Activated CD8-positive, alpha-beta memory T cell treated with anti-CD3 and anti-CD28 coated beads for 36 hours (primary cell): ENCODE results near the gene TNN. TPM values are rescaled to one million over a fixed set of nuclear protein-coding genes. Genes with fewer than 3 reads are reported as not detected.

Source experiments
- CTCF ChIA-PET: fragments of 350-600 bp; sonication (Branson Sonifier 250); formaldehyde crosslinking; loops from one replicate; lab custom pipeline; 2021; ENCODE audit warnings: antibody characterized with exemption; lab: Charles Lee
- POLR2A ChIA-PET: fragments of 350-600 bp; sonication (Branson Sonifier 250); formaldehyde crosslinking; loops from one replicate; lab custom pipeline; 2021; ENCODE audit warnings: antibody characterized with exemption; lab: Charles Lee
- total RNA-seq, 2 experiments: library from RNA; stranded (reverse); gene quantifications; one replicate each; pipeline ENCODE4 v1.2.3, GENCODE V29; 2021

Gene TNN
- total RNA-seq, 2 experiments from 2014 or later = 0.04 TPM; not detected in 1

DNA sequence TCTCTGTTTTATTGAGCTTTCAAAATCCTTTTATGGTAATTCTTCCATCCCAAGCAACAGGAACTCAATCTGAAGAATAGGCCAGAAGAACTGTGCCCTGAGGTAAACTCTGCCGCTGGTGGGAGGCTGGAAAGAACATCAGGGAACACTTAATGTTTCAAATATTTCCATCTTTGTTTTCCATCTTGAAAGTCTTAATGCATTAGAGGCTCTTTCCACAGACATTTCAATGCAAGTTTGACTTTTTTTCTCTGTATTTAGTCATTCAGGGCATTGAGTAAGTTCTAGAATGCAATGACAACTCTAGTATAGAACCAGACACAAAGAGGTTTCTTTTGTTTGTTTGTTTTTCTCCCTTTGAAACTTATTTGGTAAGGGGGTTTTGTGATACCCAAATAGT lies 63.5 kb downstream of the TNN start:
- CTCF ChIA-PET = no interaction called here
- POLR2A ChIA-PET = no interaction called here

DNA sequence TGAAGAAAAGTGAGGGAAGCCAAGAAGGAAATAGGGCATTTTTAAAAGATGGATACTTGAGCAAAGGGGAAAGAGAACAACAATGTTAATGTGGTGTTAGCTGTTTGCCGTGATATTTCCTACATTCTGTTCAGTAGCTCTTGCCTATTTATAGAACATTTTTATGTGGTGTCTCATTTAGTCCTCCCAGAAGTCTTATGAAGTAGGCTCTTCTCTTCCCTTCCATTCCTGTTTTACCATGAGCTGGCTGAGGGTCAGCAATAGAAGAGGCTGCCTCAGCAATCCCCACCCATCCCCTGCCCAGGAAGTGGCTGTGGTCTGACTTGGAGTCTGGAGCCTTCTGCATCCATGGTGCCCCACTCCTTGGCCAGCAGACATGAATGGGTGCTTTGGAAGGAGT lies 64.8 kb downstream of the TNN start:
- ChIA-PET POLR2A (no interaction called here), CTCF (interaction anchor here (1.2 kb wide), 1 partner anchor 14 kb away, joined by 7 read pairs; no protein-coding TSS in a partner anchor)

DNA sequence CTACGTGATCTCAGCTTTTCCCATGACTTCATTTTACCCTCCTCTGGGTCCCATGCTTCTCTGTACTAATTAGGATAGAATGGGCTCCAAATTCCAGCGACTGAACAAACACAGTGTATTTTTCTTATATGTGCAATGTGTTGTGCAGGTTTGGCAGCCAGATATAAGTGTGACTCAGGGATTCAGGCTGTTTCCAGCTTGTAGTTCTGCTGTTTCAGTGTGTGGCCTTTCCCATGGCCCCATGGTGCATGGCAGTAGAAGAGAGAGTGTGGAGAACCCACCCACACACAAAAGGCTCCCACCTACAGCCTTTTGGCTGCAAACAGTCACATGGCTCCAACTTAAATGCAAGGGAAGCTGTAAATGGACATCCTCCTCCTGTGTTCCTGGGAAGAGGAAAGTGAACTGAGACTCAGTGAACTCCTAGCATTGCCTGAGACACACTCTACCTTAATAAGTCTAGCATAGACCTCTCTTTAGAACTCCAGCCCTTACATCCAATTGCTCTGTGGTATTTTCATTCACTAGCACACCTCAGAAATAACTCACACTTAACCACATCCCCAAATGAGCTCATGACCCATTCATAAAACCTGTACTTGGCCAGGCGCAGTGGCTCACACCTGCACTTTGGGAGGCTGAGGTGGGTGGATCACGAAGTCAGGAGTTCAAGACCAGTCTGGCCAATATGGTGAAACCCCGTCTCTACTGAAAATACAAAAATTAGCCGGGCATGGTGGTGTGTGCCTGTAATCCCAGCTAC lies 66.2 kb downstream of the TNN start:
- CTCF ChIA-PET = interaction anchor here (1.2 kb wide), 1 partner anchor 104 kb away, joined by 7 read pairs; no protein-coding TSS in a partner anchor
- POLR2A ChIA-PET = no interaction called here

DNA sequence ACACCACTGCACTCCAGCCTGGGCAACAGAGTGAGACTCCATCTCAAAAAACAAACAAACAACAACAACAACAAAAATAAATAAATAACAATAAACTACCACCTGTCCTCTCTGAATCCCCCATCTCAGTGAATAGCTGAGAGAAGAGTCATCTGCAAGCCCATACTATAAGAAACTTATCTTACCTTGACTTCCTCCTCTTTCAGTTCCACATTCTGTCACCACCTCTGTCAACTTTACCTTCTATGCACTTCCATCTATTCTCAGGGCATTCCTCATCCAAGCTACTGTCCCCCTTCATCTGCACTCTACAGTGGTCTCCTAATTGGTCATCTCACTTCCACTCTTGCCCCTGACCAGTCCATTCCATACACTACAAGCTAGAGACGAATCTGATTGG lies 66.9 kb downstream of the TNN start:
- ChIA-PET CTCF (interaction anchor here (1.2 to 1.9 kb wide), 2 partner anchors 12 to 105 kb away, joined by 4 to 7 read pairs; no protein-coding TSS in a partner anchor), POLR2A (no interaction called here)

DNA sequence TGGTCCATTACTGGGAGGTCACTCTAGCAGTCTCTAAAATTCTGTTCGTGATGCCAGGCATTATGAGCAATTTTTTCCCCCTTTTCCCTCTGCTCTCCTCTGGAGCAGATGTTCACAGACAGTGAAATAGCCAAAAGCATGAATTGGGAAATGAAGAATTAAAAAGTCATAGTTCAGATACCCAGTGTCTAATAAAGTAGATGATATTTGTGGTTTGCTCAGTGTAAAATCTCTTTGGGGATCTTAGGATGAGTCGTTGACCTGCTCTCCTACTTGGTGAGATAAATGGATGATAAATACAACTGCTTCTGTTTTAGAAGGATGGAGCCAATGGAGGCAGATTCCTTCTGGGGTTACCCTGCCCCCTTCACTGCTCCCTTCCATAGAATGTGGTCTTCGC lies 68.6 kb downstream of the TNN start:
- POLR2A ChIA-PET = no interaction called here
- CTCF ChIA-PET = interaction anchor here (1.9 kb wide), 1 partner anchor 10 kb away, joined by 4 read pairs; no protein-coding TSS in a partner anchor

DNA sequence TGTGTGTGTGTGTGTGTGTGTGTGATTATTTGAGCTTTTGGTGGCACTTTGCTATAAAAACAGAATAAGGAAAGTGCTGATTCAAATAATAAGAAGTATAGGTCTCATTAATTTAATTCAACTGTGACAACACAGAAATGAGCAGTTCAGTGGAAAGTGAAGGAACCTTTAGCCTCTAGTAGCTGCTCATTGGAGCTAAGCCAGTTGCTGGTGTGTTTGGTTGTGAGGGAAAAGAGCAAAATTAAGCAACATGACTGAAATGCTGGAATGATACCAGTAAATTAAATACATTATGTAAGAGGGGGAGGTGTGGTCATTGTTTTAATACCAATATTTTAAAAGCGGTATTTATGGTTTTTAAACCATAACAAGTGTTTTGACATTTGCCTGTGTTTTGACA lies 69.7 kb downstream of the TNN start:
- ChIA-PET POLR2A (no interaction called here), CTCF (no interaction called here)

DNA sequence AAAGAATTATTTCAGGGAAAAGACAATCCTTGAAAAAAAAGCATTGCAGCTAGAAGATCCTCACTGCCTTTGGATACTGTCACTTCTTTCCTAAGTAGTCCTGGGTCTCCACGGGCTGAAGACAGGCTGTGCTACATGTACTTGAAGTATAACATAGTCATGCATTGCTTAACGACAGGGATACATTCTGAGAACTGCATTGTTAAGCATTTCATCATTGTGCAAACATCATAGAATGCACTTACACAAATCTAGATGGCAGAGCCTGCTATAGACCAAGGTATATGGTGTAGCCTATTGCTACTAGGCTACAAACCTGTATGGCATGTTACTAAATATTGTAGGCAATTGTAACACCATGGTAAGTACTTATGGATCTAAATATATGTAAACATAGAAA lies 70.9 kb downstream of the TNN start:
- ChIA-PET CTCF (no interaction called here), POLR2A (interaction anchor here (0.6 kb wide), 1 partner anchor 64 kb away, joined by 6 read pairs; no protein-coding TSS in a partner anchor)

DNA sequence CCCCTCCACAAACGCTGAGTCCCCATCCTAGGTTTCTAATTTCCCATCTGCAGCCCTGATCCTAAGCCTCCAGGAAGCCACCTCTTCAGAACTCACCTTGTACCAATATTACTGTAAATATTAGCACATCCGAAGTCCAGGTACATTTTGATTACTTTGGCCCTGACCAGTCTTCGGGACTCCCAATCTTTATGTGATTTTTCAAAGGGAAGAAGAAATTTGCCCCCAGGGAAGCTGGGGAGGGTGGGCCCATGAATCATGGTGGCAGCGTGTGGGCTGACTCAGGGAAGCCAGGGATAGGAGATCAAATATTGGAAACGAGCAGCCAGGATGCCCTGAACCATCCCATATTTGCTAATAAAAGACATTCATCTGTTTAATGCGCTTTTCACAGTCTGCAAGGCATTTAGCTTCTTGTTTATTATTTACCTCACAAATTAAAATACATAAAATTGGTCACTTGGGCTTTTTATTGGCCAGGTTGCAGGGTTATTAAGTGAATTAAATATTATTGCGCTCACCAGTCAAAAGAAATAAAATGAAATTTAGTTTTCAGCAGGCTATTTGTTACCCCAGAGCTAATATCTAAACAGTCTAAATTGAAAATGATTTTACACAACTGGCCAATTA lies 78.4 kb downstream of the TNN start:
- CTCF ChIA-PET = interaction anchor here (0.7 to 4.7 kb wide), 14 partner anchors 9 to 194 kb away, joined by 3 to 33 read pairs (median 5); partner anchors contain the start of gene MRPS14
- POLR2A ChIA-PET = no interaction called here

DNA sequence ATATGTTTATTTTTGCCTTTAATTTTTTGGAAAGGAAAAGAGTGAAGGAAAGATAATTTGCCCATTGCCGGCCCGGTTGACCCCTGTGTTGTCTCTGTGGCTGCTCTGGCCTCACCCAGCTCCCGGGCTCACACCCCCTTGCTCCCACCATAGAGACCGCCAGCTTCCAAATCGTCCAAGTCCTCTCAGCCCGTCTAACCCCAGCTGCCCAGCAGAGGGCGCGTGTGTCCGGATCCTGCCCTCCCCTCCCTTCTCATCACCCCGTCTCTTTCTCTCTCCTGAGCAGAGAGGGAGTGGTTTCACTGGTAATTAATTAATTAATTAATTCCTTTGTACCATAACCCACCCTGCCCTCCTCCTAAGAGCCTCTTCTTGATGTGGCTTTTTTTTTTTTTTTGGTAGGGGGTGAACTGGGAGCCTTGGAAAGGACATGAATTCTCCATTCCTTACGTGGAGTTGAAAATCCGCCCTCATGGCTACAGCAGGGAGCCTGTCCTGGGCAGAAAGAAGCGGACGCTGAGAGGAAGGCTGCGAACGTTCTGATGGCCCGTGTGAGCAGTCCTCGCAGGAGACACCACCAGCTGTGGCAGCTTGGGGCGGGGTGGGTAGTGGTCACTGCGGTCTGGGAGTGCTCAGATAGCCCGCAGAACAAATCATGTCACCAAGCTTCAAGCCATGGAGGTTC lies 79.0 kb downstream of the TNN start:
- POLR2A ChIA-PET = no interaction called here
- CTCF ChIA-PET = interaction anchor here (0.7 to 4.7 kb wide), 17 partner anchors 8 to 230 kb away, joined by 3 to 33 read pairs (median 5); partner anchors contain the start of gene MRPS14

DNA sequence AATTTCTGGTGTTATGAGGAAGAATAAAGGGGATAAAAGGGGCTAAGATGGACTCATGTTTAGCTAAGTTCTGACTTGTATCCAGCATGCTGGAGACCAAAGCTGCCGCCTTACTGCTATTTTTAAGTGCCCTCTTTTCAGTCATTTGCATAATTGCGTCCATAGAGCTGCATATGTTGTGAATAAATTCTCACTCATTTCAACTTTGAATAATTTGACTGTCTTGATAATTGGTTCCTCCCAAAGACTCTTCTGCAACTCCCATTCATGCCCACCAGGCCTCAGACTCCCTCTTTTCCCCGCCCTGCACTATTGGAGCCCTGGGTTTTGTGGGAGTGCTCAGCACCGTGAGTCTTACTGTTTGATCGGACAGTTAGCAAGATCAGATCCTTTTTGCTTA lies 79.9 kb downstream of the TNN start:
- CTCF ChIA-PET = interaction anchor here (0.9 to 4.7 kb wide), 7 partner anchors 15 to 230 kb away, joined by 3 to 33 read pairs (median 6); no protein-coding TSS in a partner anchor

DNA sequence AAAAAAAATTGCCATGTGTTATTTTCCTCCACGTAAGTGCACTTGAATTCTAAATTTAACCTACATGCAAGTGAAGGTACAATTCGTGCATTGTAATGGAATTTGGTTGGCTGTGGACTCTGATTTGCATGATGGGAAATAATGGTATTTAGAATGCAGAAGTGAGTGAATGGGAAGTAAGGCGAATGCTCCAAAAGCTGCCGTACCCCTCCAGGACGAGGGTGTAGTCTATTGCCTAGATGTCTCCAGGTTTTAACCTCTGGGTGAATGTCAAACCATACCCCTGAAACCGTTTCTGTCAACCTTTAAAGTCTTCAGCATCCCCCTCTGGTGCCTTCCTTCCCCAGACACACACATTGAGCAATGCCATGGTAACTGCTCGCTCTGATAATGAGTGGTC lies 80.4 kb downstream of the TNN start:
- ChIA-PET CTCF (interaction anchor here (1.5 to 5.6 kb wide), 3 partner anchors 118 to 170 kb away, joined by 6 to 122 read pairs (median 33); no protein-coding TSS in a partner anchor), POLR2A (no interaction called here)

More for the DNA sequence above, 79.9 kb downstream of the TNN start:
- POLR2A ChIA-PET = no interaction called here

DNA sequence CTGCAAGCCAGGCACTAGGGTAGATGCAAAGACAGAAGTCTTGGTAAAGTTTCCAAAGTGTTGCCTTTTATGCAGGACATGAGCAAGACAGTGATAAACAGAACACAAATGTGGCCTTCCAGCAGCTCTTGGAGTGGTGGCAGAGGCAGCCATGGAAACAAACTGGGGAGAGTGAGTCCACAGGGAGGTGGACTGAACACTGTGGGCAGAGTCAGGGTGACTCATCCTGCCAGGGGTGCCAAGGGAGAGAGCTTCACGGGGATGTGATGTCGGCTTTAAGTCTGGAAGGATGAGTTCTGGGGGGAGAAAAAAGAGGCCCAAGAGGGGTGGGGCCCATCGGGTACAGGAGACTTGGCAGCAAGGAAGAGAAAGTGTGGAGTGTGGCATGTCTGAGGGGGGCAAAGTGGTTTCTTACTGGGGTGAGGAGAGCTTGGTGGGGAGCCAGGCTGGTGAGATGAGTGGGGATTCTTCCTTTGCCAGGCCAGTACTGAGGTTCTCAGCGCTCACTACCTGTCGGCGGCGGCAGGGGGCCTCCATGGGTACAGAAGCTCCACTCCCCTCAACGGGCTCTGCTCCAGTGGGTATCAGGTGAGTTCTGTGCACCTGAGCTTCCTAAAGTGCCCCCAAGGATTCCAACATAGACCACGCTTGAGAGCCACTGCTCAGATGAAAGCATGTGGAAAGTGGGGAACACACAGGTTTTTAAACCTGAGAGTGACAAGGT lies 83.1 kb downstream of the TNN start:
- POLR2A ChIA-PET = no interaction called here
- CTCF ChIA-PET = interaction anchor here (0.5 to 5.6 kb wide), 14 partner anchors 10 to 403 kb away, joined by 3 to 122 read pairs (median 4); no protein-coding TSS in a partner anchor

DNA sequence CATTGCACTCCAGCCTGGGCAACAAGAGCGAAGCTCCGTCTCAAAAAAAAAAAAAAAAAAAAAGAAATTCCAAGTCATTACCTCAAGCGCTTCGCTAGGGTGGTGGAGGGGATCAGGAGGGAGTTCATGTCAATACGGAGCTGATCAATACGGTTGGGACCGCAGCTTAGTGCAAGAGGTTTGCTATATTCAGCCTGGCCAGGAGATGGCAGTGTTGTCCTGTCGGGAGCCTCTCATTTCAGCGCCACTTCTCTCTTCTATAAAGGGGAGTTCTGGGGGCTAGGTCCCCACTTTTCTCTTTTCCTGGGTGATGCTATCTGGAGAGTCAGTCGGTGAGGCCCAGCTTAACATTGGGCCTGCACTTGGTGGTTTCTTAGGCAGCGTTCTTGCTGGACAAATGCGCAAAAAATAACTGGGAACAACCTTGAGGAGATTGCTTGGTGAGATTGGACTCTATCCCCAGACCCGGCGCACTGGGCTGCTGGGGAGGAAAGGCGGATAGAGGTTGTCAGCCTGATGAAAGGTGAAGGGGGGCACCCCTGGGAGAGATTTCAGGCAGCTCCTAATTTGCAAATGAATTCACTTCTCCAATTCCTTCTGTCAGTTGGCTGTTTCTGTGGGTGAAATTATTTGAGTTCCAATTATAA lies 84.5 kb downstream of the TNN start:
- CTCF ChIA-PET = interaction anchor here (0.6 to 5.6 kb wide), 27 partner anchors 11 to 1612 kb away, joined by 3 to 122 read pairs (median 4); partner anchors contain the start of gene KIAA0040
- POLR2A ChIA-PET = interaction anchor here (0.7 kb wide), 1 partner anchor 161 kb away, joined by 9 read pairs; no protein-coding TSS in a partner anchor

DNA sequence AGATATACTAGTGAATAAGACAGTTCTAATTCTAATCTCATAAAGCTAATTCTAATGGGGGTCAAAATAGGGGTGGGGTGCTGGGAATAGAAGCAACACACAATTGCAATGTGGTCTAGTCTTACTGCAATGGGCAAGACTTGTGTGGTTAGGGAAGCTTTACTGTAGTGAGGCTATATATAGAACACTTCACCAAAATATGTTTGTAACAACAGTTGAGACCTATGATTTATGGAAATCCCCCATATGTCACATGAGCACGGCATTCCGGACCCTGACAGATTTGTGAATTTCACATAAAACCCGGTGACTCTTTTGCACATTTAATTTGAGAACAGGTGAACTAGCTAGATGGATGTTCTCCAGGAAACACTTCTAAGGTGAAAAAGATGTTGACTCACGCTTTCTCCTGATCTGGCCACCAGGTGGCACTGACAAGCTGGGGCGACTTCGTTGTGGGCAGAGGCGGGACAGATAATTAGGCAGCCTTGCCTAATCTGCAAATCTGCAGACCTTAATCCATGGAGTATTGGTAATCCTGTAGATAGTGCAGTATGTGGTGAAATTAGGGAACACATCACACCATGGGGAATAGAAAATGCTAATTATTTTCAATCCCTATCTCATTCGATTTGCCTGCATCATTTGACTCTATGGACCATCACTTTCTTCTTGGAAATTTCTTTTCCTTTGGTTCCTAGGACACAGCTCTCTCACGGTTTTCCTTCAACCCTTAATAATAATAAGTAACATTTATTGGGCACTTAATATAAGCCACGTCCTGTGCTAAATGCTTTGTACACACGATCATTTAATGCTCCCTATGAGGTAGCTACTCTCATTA lies 87.2 kb downstream of the TNN start:
- ChIA-PET POLR2A (no interaction called here), CTCF (interaction anchor here (0.6 to 4.1 kb wide), 25 partner anchors 9 to 188 kb away, joined by 3 to 54 read pairs (median 3); no protein-coding TSS in a partner anchor)

DNA sequence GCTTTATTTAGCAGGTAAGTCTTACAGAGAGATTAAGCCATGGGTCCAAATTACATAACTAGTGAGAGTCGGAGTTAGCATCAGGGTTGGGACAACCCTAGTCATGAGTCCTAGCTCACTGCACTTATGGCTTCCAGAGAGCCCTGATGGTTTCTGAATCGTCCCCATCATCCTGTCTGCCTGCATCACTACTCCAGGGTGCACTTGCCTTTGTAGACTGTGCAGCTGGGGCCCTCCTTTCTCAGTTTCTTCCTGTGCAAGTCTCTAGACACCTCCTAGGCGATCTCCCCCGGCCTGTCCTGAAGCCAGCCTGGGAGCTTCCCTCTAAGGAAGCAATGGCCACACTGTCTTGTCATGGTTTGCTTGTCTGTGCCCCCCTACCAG lies 87.8 kb downstream of the TNN start:
- POLR2A ChIA-PET = no interaction called here
- CTCF ChIA-PET = interaction anchor here (0.7 to 4.1 kb wide), 21 partner anchors 9 to 182 kb away, joined by 3 to 54 read pairs (median 4); no protein-coding TSS in a partner anchor

DNA sequence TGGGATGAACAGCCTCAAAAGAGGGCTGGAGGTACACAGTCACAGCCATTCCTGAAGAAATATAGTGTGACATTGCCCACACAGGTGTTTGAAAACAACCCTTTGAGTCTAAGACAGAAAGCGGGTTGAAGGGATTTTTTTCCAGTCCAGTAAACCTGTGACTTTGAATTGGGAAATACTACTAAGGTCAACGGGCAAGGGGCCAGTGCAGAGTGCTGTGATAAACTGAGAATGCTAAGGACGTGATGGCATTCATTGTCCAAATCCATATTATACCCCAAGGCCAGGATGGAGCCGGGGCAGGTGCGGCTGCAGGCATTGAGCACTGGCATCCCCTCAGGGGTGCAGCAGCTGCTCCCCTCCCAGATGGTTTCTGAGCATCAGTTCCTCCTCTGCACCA lies 88.3 kb downstream of the TNN start:
- ChIA-PET CTCF (interaction anchor here (1.0 to 4.1 kb wide), 7 partner anchors 9 to 166 kb away, joined by 3 to 54 read pairs (median 5); no protein-coding TSS in a partner anchor), POLR2A (no interaction called here)

DNA sequence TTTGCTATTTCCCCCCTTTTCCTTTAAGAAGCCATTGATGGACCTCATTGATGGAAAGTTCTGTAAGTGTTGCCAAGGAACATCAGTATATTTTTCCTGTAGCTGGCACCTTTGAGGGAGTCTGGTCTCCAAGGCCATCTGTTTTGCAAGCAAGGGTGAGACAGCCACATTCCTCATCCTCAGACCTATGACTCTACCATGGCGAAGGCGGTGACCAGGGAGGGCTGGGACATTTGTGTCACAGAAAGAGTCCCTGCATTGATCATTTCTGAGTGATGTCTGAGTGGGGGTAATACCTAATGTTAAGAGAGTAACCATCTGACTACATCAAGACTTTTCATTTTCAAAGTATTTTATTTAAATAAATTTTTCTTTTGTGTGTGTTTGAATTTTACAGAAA lies 89.6 kb downstream of the TNN start:
- ChIA-PET POLR2A (interaction anchor here (0.6 kb wide), 2 partner anchors 84 to 254 kb away, joined by 3 to 6 read pairs; no protein-coding TSS in a partner anchor), CTCF (interaction anchor here (0.7 to 4.1 kb wide), 3 partner anchors 11 to 161 kb away, joined by 3 to 54 read pairs (median 3); no protein-coding TSS in a partner anchor)
